Brain microvascular endothelial cell (primary cell): ENCODE results near the gene KCNB1.

ENCODE experiments used
- DNase-seq: peaks from one replicate; pipeline ENCODE4 v3.0.0-alpha.2; 2020
- H3K27ac ChIP-seq: fragments of 250-450 bp; sonication (Bioruptor Pico); 2 replicates; pipeline ENCODE4 v1.5.1; 2020; ENCODE audit warnings: mild to moderate bottlenecking, moderate library complexity
- H3K27me3 ChIP-seq: fragments of 250-450 bp; sonication (Bioruptor Pico); replicated peaks from 2 replicates; pipeline ENCODE4 v1.5.1; 2020; ENCODE audit warnings: mild to moderate bottlenecking
- H3K36me3 ChIP-seq: fragments of 250-450 bp; sonication (Bioruptor Pico); replicated peaks from 2 replicates; pipeline ENCODE4 v1.5.1; 2020; ENCODE audit warnings: mild to moderate bottlenecking
- H3K4me3 ChIP-seq: 2 replicates; pipeline ENCODE4 v1.5.1; 2011; ENCODE audit warnings: low read depth, mild to moderate bottlenecking, control low read depth, low read length, moderate library complexity
- CTCF ChIP-seq: IDR thresholded peaks from 2 replicates; pipeline ENCODE4 v1.5.1; 2011; ENCODE audit warnings: low read depth, mild to moderate bottlenecking, moderate library complexity, low read length, control low read depth, inconsistent platforms; ENCODE audit errors: missing control alignments
- in situ Hi-C: cut with HindIII; loops from 2 replicates; pipeline ENCODE4 v1.10.0; 2017; ENCODE audit warnings: low sequenced_read_pairs, low pct_ligation_motif_present

KCNB1 gene

DNA sequence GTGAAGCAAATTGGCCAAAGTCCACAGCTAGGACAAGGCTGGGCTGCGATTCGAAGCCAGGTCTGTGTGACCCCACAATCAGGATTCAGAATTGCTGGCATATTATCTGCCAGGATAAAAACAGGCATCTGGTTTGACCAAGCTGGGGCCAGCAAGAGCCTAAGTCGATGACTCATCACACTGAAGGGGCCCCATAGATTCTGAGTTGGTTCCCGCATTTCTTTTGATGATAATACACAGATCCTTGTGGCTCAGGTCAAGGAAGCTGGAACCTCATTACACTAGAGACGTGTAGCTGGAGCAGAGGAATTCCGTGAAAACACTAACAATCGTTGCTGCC is 6.5 kb downstream of the KCNB1 start:
- H3K4me3 ChIP-seq, result no peak overlapping the region
- TF ChIP-seq CTCF, result no peak
- no peak overlapping the region for H3K27ac ChIP-seq
- peaks cover 3% of the 10 kb centered on the region for H3K27me3 ChIP-seq
- no peak for DNase-seq
- no peaks in the 10 kb centered on the region for H3K36me3 ChIP-seq
- in situ Hi-C loops, result no loop called here

- peaks cover 3% of the 10 kb centered on the region for H3K27me3 ChIP-seq
- no peak overlapping the region for H3K4me3 ChIP-seq
- DNase-seq, result no peak
- TF ChIP-seq CTCF, result no peak
- H3K27ac ChIP-seq, result no peak overlapping the region
- in situ Hi-C loops, result no loop called here
- H3K36me3 ChIP-seq, result no peaks in the 10 kb centered on the region
Measured at GRCh38 chr20:49475292-49476015, 7.0 kb downstream of the KCNB1 start.

- Histone ChIP-seq H3K4me3 (no peak overlapping the region), H3K36me3 (no peaks in the 10 kb centered on the region), H3K27ac (no peak overlapping the region), H3K27me3 (no peaks in the 10 kb centered on the region)
- in situ Hi-C loops, result no loop called here
- no peak for TF ChIP-seq CTCF
- no peak for DNase-seq
Measured at GRCh38 chr20:49471397-49471796, 11.1 kb downstream of the KCNB1 start.

DNA sequence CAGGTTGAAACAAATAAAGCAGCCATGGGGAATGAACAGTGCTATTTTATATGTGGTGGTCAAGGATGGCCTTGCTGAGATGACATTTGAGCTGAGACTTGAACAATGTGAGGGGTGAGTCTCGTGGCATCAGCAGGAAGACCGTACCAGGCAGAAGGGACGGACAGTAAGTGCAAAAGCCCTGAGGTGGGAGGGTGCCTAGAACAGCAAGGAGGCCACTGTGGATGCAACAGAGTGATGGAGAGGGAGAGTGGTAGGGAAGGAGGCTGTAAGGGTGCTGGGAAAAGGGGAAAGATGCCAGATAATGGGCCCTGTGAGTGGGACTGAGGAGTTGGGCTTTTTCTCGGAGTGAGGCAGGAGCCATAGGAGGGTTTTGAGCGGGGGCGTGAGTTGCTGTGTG is 11.5 kb downstream of the KCNB1 start:
- Histone ChIP-seq H3K27me3 (no peaks in the 10 kb centered on the region), H3K36me3 (no peaks in the 10 kb centered on the region), H3K4me3 (no peak overlapping the region), H3K27ac (no peak overlapping the region)
- no peak for TF ChIP-seq CTCF
- in situ Hi-C loops, result no loop called here
- no peak for DNase-seq

GRCh38 chr20:49469060-49469459 is 13.4 kb downstream of the KCNB1 start:
- H3K36me3 ChIP-seq, result no peaks in the 10 kb centered on the region
- in situ Hi-C loops, result no loop called here
- DNase-seq, result no peak
- H3K27me3 ChIP-seq, result no peaks in the 10 kb centered on the region
- TF ChIP-seq CTCF, result no peak
- no peak overlapping the region for H3K4me3 ChIP-seq
- no peak overlapping the region for H3K27ac ChIP-seq

GRCh38 chr20:49468412-49468811 is 14.1 kb downstream of the KCNB1 start:
- no peaks in the 10 kb centered on the region for H3K27me3 ChIP-seq
- no peaks in the 10 kb centered on the region for H3K36me3 ChIP-seq
- no peak for TF ChIP-seq CTCF
- no peak overlapping the region for H3K4me3 ChIP-seq
- H3K27ac ChIP-seq, result no peak overlapping the region
- DNase-seq, result no peak
- in situ Hi-C loops, result no loop called here
